HEK293 (cell line): ENCODE data around the gene MAN1C1.

Source experiments
- GLIS1 ChIP-seq: fragments of 450-650 bp; formaldehyde crosslinking; IDR thresholded peaks from 2 replicates; pipeline ENCODE4 v1.5.1; 2016; ENCODE audit warnings: missing biosample characterization, missing genetic modification characterization
- HIC1 ChIP-seq: fragments of 450-650 bp; formaldehyde crosslinking; IDR thresholded peaks from 2 replicates; pipeline ENCODE4 v1.5.1; 2016; ENCODE audit warnings: missing biosample characterization, missing genetic modification characterization
- REST ChIP-seq: fragments of 450-650 bp; formaldehyde crosslinking; IDR thresholded peaks from 2 replicates; pipeline ENCODE4 v1.5.1; 2016; ENCODE audit warnings: missing biosample characterization, missing genetic modification characterization
- TCF7L2 ChIP-seq: IDR thresholded peaks from 2 replicates; pipeline ENCODE4 v1.6.1; 2011; ENCODE audit warnings: low read depth, mild to moderate bottlenecking, inconsistent platforms, low read length, moderate library complexity, borderline replicate concordance
- ZBTB48 ChIP-seq: fragments of 450-650 bp; formaldehyde crosslinking; IDR thresholded peaks from 2 replicates; pipeline ENCODE4 v1.5.1; 2016; ENCODE audit warnings: missing biosample characterization, missing genetic modification characterization
- ZBTB49 ChIP-seq: fragments of 450-650 bp; formaldehyde crosslinking; IDR thresholded peaks from 2 replicates; pipeline ENCODE4 v1.5.1; 2016; ENCODE audit warnings: missing biosample characterization, missing genetic modification characterization, low read depth
- ZNF133 ChIP-seq: fragments of 450-650 bp; formaldehyde crosslinking; IDR thresholded peaks from 2 replicates; pipeline ENCODE4 v1.5.1; 2016; ENCODE audit warnings: missing biosample characterization, missing genetic modification characterization
- ZNF239 ChIP-seq: fragments of 450-650 bp; formaldehyde crosslinking; IDR thresholded peaks from 2 replicates; pipeline ENCODE4 v1.5.1; 2016; ENCODE audit warnings: missing biosample characterization, missing genetic modification characterization
- ZNF529 ChIP-seq: fragments of 450-650 bp; formaldehyde crosslinking; IDR thresholded peaks from 2 replicates; pipeline ENCODE4 v1.5.1; 2017; ENCODE audit warnings: missing genetic modification characterization, missing biosample characterization; ENCODE audit not compliant: insufficient replicate concordance
- ZNF530 ChIP-seq: fragments of 450-650 bp; formaldehyde crosslinking; IDR thresholded peaks from 2 replicates; pipeline ENCODE4 v1.5.1; 2016; ENCODE audit warnings: low read depth, missing biosample characterization, missing genetic modification characterization
- TF ChIP-seq, protein P1 (sequence below): fragments of 450-650 bp; formaldehyde crosslinking; IDR thresholded peaks from 2 replicates; pipeline ENCODE4 v1.5.1; 2016; ENCODE audit warnings: missing biosample characterization, missing genetic modification characterization
- TF ChIP-seq, protein P2 (sequence below): fragments of 450-650 bp; formaldehyde crosslinking; IDR thresholded peaks from 2 replicates; pipeline ENCODE4 v1.5.1; 2016; ENCODE audit warnings: missing biosample characterization, missing genetic modification characterization

- TF ChIP-seq, protein P1, sequence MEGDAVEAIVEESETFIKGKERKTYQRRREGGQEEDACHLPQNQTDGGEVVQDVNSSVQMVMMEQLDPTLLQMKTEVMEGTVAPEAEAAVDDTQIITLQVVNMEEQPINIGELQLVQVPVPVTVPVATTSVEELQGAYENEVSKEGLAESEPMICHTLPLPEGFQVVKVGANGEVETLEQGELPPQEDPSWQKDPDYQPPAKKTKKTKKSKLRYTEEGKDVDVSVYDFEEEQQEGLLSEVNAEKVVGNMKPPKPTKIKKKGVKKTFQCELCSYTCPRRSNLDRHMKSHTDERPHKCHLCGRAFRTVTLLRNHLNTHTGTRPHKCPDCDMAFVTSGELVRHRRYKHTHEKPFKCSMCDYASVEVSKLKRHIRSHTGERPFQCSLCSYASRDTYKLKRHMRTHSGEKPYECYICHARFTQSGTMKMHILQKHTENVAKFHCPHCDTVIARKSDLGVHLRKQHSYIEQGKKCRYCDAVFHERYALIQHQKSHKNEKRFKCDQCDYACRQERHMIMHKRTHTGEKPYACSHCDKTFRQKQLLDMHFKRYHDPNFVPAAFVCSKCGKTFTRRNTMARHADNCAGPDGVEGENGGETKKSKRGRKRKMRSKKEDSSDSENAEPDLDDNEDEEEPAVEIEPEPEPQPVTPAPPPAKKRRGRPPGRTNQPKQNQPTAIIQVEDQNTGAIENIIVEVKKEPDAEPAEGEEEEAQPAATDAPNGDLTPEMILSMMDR (tag by site-specific recombination) = no peak
- no peak for TF ChIP-seq ZBTB49 (tag by site-specific recombination)
- no peak for TF ChIP-seq TCF7L2
- TF ChIP-seq REST (tag by site-specific recombination) = no peak
- no peak for TF ChIP-seq GLIS1 (tag by site-specific recombination)
- no peak for TF ChIP-seq ZNF239 (tag by site-specific recombination)
- TF ChIP-seq HIC1 (tag by site-specific recombination) = no peak
- TF ChIP-seq ZBTB48 (tag by site-specific recombination) = no peak
- TF ChIP-seq ZNF529 (tag by site-specific recombination) = no peak
- no peak for TF ChIP-seq ZNF530 (tag by site-specific recombination)
- TF ChIP-seq, protein P2, sequence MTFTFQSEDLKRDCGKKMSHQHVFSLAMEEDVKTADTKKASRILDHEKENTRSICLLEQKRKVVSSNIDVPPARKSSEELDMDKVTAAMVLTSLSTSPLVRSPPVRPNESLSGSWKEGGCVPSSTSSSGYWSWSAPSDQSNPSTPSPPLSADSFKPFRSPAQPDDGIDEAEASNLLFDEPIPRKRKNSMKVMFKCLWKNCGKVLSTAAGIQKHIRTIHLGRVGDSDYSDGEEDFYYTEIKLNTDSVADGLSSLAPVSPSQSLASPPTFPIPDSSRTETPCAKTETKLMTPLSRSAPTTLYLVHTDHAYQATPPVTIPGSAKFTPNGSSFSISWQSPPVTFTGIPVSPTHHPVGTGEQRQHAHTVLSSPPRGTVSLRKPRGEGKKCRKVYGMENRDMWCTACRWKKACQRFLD (tag by site-specific recombination) = no peak
- no peak for TF ChIP-seq ZNF133 (tag by site-specific recombination)
These were observed 83.0 kb downstream of the MAN1C1 start for GRCh38 chr1:25699500-25700143.
